ENCODE results near the gene NUDT16L1. TPM values are rescaled to one million over a fixed set of nuclear protein-coding genes. Genes with fewer than 3 reads are reported as not detected.

Gene NUDT16L1
- total and polyA plus RNA-seq, 2 of the 8 experiments (the other 6 are each of a cell fraction or from before 2014, with no cell fraction given): 34.8 to 77.3 TPM

GRCh38 chr16:4688674-4689045 is 4.7 kb upstream of the NUDT16L1 start:
- Histone ChIP-seq H3K4ac (replicated peaks; ENCODE audit: insufficient read length, low read depth, low read length) (no peak overlapping the region), H3K23ac (ENCODE audit: insufficient read length) (no peak overlapping the region), H2AK5ac (ENCODE audit: low read depth, low read length) (no peak overlapping the region), H4K5ac (ENCODE audit: insufficient read length, low read depth, low read length) (no peak overlapping the region), H2BK20ac (ENCODE audit: low read length) (no peak overlapping the region), H3K23me2 (ENCODE audit: low read depth, low read length) (peaks cover 4% of the 10 kb centered on the region; the same call in 1 of the 2 replicates), H4K20me1 (replicated peaks in 1 of 2; ENCODE audit: control insufficient read depth in 1 of 2, insufficient read depth in 2 of 2, low read length in 2 of 2) (peaks cover 0 to 10% of the 10 kb centered on the region in 2 experiments), H3K4me3 (ENCODE audit: extremely low read depth in 1 of 4, insufficient read depth in 2 of 4, low read depth in 3 of 4, low read length in 4 of 4) (no peak overlapping the region), H3K56ac (replicated peaks; ENCODE audit: insufficient read length, low read depth, low read length) (no peak overlapping the region), H3K9me3 (ENCODE audit: insufficient read depth in 2 of 2, low read depth in 1 of 2, low read length in 1 of 2) (no peaks in the 10 kb centered on the region), H3K27me3 (replicated peaks in 1 of 4; ENCODE audit: control insufficient read depth in 3 of 4, extremely low read depth in 1 of 4, insufficient read depth in 3 of 4, low read length in 3 of 4) (no peaks in the 10 kb centered on the region), H3K9ac (replicated peaks in 1 of 4; ENCODE audit: extremely low read depth in 1 of 4, low read depth in 3 of 4, low read length in 3 of 4) (no peak overlapping the region), H2BK15ac (ENCODE audit: low read length) (no peak overlapping the region), H3K4me2 (ENCODE audit: insufficient read depth in 1 of 2, low read depth in 2 of 2, low read length in 2 of 2) (no peak overlapping the region), H3K79me2 (ENCODE audit: control insufficient read depth in 1 of 2, insufficient read depth in 2 of 2, low read length in 2 of 2) (no peaks in the 10 kb centered on the region), H3K18ac (ENCODE audit: extremely low read depth, low read length) (no peak overlapping the region), H4K8ac (ENCODE audit: extremely low read depth, insufficient read depth, low read length) (peak overlapping the region; percentile 71; the same call in 1 of the 2 replicates), H4K91ac (replicated peaks; ENCODE audit: insufficient read length, low read length) (no peak overlapping the region), H3K4me1 (replicated peaks in 1 of 4; ENCODE audit: control insufficient read depth in 3 of 4, insufficient read depth in 4 of 4, low read length in 3 of 4) (peaks cover 0 to 7% (median 5%) of the 10 kb centered on the region in 4 experiments; a peak in 4 of 7 replicates), H3K27ac (ENCODE audit: low read depth, low read length) (no peak overlapping the region), H3K79me1 (ENCODE audit: low read depth, low read length) (no peaks in the 10 kb centered on the region), H3K14ac (ENCODE audit: insufficient read length) (no peak overlapping the region), H2BK5ac (ENCODE audit: low read depth, low read length) (no peak overlapping the region), H2BK120ac (replicated peaks; ENCODE audit: low read depth, low read length) (no peak overlapping the region), H2AFZ (ENCODE audit: low read length) (no peak overlapping the region), H3K36me3 (ENCODE audit: control insufficient read depth in 2 of 4, insufficient read depth in 4 of 4, low read length in 3 of 4) (peaks cover 0 to 10% (median 5%) of the 10 kb centered on the region in 4 experiments; a peak in 5 of 8 replicates), H2BK12ac (ENCODE audit: low read depth, low read length) (no peak overlapping the region)
- CTCF ChIA-PET (ENCODE audit: partially characterized antibody): no interaction called here
- POLR2A ChIA-PET (ENCODE audit: partially characterized antibody): no interaction called here
- no peak for TF ChIP-seq CHD2 (IDR thresholded peaks at IDR 0.05; ENCODE audit: low read length)
- TF ChIP-seq MAX (IDR thresholded peaks at IDR 0.05): no peak
- TF ChIP-seq BRCA1 (IDR thresholded peaks at IDR 0.05; ENCODE audit: low read depth, low read length): no peak
- no peak for TF ChIP-seq POLR2A (IDR thresholded peaks at IDR 0.05; ENCODE audit: control extremely low read depth in 1 of 2, low read depth in 2 of 2, low read length in 2 of 2)
- no peak for TF ChIP-seq NRF1 (IDR thresholded peaks at IDR 0.05; ENCODE audit: low read depth, low read length)
- 98% methylated on average over 9 of the region's 22 CpGs; no CpG with 5 or more reads in 1 of the 2 experiments for WGBS, 2 experiments (ENCODE audit: extremely low coverage in 1 of 2, insufficient coverage in 1 of 2, insufficient read length in 1 of 2, insufficient replicate concordance in 2 of 2, low coverage in 1 of 2, low lambda C conversion rate in 2 of 2, missing lambda C conversion rate in 1 of 2)
- no peak for FAIRE-seq
- no peak for DNase-seq (ENCODE audit: low read depth in 1 of 2, low spot score in 2 of 2)

Data from H1 (cell line).